ENCODE data around the gene PTTG1.

The PTTG1 gene

DNA sequence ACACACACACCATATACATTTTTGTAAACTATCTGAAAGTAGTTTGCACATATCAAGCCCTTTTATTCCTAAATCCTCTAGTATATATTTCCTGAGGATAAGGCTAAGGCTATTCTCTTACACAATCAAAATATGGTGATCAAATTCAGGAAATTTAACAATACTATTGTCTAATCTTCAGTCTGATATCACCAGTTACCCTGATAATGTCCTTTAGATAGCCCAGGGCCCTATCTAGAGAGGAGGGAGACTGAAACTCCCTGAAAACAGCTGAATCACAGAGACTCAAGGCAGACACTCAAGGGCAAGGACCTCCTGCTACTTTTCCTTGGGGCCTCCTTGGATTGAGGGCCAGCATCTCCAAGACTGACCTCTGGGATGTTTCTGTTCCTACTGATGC, 30.4 kb downstream of the PTTG1 start:
- in situ Hi-C loops (cut with HindIII; ENCODE audit: low sequenced_read_pairs) = no loop called here

DNA sequence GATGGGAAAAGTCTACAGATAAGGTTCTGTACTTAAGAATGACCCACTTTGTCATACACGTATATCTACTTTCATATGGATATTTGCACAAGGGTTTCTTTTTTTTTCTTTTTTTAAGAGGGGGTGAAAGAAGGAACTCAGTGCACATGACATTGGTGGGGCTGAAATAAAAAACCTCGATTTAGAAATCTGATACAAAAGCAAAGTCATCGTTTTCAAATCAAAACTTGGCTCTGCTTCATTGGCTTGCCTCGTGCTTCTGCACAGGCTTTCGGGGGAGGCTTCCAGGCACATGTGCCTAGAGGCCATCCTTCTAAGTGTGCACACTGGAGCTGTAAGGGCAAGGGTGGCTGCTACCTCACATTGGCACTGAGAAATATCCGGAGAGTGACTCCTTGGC, 31.1 kb downstream of the PTTG1 start:
- in situ Hi-C loops (cut with HindIII; ENCODE audit: low sequenced_read_pairs) = no loop called here

DNA sequence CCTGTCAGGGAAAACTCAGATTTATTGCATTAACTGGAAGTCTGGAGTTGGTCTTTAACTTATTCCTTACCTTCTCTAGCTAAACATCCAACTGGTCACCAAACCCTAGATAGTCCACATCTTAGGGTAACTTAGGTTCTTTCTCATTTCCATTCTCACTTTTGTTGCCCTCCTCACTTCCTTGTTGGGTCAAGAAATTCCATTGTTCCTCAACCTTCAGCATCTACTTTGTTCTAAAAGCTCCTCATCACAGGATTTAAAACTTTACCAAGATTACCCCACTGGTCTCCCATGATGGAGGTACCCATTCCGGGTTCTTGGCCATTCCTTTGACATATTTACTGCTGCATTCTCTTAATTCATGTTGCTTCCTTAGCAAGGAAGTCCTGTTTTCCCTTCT, 32.1 kb downstream of the PTTG1 start:
- in situ Hi-C loops (cut with HindIII; ENCODE audit: low sequenced_read_pairs) = no loop called here

DNA sequence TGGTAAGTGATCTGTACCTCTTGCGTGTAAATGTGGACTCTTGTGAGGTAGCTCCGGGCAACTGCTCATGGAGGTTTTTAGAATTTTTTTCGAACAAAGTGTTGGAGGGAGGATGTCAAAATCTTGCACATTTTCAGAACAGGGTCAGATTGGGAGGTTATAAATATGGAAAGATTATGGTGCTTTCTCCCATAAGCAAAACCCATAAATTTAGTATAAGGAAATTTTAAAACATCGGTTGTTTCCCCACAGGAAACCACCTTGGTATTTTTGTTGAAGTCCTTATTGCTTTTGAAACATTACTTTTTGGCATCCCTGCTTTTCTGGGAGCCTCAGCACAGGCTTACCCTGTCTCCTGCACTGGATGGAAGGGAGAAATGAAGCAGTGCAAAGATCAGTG, 33.9 kb downstream of the PTTG1 start:
- in situ Hi-C loops (cut with HindIII; ENCODE audit: low sequenced_read_pairs) = no loop called here

DNA sequence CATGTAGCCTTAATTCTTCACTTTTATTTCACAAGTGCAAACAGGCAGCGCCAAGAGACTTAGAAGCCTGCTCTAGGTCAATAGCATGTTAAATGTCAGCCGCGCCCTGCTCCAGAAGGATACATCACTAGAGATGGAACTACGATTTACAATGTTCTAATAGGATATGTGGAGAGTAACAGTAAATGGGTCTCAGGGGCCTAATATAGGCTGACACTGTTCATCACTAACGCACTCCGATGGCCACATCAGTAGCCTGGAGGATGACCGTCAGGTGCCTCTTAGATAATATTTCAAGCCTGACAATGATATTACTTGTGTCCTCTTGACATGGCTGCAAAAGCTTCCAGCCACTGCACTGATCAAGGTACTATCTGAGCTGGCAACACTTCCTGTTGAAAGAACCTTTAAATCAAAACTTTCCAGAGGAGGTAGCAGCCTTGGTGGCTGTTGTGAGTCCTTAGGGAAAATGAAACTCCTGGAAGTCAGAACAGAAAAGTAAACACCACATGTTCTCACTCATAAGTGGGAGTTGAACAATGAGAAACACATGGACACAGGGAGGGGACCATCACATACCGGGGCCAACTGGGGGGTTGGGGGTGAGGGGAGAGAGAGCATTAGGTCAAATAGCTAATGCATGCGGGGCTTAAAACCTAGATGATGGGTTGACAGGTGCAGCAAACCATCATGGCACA, 35.0 kb downstream of the PTTG1 start:
- in situ Hi-C loops (cut with HindIII; ENCODE audit: low sequenced_read_pairs) = no loop called here

DNA sequence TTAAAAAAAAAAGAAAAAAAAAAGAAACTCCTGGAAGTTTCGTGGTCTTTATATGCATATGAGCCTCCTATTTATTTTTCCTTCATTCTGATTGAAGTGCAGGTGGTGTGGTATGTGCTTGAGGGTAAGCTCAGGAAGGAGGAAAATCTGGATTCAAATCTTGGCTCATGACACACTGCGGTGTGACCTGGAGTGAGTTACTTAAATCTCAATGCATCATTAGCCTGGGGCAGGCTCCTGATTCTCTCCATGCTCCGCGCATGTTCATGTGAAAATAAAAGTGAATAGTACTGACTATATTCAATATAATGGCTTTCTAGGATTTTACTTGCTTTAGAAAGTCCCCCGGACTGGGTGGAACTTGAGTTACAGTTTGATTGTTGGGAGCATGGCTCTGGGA, 35.6 kb downstream of the PTTG1 start:
- in situ Hi-C loops (cut with HindIII; ENCODE audit: low sequenced_read_pairs) = no loop called here

DNA sequence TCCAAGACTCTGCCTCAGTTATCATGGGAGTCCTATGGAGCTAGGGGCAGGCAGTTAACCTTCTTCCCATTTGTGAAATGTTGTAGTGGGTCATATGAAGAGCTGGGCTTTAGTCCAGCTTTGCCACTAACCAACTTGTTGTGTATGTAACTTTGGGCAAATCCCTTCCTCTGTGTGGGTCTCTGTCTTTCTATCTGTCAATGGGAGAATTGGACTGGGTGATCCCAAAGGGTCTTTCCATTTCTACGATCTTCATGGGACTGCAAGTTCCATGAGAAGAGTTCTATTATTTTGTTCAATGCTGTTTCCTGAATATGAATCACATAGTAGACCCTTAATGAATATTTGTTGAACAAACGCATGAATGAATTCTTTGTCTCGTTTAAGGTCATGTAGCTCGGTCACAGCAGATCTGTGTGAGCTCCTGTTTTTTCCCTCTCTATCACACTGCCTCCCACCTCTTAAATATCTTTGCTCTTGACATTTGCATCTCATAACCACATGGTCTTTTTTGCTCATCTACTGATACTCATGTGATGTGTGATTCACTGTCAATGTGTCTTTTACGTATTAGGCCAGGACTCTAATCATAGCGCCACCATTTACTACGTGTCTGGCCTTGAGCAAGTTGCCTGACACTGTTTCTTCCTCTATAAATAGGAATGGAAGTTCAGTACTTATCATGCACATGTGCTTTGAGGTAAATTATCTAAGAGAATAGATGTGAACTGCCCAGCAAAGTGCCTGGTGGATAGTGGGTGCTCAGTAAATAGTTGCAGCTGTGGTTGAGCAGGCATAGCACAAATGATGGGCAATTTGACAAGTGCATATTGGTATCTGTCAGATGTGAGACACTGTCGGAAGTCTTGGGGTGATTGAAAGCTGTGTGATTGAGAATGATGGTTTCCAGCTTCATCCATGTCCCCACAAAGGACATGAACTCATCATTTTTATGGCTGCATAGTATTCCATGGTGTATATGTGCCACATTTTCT, 37.4 kb downstream of the PTTG1 start:
- in situ Hi-C loops (cut with HindIII; ENCODE audit: low sequenced_read_pairs) = no loop called here

DNA sequence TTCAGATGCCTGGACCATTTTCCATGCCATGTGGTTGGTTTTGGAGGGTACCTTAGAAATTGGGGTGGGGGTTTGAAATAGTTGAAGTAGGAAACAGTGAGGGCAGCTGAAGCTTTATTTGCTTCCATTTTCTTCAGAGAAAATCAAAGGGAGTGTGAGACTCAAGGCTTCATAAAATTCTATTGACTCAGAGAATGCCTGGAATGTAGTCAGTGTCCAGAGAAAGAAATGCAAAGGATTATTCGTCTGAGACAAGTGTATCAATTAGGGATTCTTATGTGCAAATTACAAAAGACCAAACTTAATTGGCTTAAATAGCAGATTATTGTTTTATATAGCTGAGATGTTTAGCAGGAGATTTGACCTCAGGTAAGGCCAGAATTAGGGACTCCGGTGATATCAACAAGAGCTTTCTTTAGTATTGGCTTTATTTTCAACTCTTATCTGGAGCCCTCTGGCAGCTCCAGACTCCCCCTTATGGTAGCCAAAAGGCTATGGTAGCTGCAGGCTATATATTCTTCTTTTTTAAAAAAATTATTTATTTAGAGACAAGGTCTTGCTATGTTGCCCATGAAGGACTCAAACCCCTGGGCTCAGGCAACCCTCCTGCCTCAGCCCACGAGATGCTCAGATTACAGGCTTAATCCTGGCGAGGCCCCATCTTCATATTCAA, 38.9 kb downstream of the PTTG1 start:
- in situ Hi-C loops (cut with HindIII; ENCODE audit: low sequenced_read_pairs) = no loop called here

DNA sequence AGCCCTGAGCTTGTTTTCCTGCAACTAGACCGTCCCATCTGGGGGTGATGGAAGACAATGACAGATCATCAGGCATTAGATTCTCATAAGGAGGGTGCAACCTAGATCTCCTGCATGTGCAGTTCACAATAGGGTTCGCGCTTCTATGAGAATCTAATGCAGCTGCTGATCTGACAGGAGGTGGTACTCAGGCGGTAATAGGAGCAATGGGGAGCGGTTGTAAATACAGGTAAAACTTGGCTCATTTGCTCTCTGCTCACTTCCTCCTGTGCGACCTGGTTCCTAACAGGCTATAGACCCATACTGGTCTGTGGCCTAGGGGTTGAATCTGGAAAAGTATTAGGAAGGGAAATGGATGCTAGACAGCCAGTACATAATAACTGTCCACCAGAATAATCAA, 39.7 kb downstream of the PTTG1 start:
- in situ Hi-C loops (cut with HindIII; ENCODE audit: low sequenced_read_pairs) = no loop called here

DNA sequence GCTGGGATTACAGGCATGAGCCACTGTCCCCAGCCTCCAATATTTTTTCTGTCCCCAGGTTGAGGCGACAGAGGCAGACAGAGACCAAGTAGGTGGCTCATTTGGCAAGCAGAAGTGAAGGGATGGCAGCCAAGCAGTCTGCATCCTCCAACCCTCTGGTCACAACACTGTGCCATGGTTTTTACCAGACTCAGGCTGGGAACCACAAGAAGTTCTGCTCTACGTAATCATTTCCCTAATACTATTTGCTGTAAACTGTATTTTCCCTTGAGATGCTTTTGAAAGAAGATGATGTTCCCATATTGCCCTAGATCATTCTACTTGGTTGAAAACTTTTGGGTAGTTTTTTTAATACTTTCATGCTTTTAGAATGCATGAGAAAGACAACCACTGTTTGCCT, 40.5 kb downstream of the PTTG1 start:
- in situ Hi-C loops (cut with HindIII; ENCODE audit: low sequenced_read_pairs) = no loop called here

DNA sequence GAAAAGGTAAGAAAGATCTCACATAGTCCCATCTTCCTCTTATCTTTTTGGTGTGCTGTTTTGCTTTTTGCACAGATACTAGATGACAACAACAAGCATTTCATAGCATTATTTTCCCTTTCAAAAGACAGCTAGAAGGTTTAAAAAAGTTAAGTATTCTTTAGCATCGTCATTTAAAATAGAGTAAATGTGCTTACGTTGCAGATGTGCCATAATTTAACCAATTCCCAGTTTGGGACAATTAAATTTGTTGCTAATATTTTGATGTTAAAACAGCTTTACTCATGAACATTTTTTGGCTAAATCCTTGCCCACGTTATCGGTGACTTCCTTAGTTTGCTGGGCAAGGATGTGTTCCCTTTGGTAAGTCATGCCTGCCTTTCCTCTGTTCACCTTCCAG, 41.6 kb downstream of the PTTG1 start:
- in situ Hi-C loops (cut with HindIII; ENCODE audit: low sequenced_read_pairs) = no loop called here

DNA sequence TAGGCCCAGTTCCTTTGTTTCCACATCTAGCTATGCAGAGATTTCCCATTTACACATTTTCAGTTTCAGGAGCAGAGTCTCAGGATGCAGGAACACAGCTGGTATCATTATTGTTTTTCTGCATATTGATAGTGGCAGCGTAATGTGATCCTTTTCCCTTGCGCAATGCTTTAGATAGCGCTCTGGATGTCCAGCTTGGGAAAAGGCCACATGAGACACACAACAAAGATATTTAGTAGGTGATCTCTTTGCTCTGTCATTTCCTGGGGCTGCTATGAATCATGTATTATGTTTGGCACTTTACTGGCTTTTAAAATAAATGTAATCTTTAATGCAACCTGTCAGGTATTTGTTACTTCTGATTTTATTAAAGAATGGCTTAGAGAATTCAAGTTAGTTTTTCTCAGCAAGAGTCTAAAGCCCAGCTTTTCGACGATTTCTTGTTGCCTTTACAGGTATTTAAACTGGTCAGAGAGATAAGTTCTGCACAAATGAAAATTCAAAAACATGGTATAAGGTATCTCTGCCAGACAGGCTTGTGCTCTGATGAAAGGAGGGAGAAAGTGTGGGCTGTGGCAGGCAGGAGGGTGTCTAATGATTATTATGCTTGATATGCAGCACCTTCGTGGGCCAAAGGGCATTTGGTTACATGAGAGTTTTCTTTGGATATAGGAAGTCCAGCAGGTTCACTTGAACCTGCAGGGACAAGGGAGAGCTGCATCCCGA, 42.2 kb downstream of the PTTG1 start:
- in situ Hi-C loops (cut with HindIII; ENCODE audit: low sequenced_read_pairs) = no loop called here

DNA sequence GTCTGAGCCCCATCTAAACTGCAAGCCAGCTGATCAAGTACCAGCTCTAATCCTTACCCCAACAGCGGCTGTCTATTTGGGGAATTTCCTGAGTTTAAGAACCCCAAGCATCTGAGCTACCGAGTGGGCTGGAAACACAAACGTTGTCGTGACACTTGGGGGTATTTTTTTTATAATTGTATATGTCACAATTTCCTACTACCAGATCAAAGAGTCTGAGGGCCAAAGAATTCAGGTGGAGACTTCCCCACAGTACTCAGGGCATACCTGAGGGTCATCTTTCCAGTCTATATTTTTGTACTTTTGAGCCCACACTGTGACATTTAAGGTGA, 42.8 kb downstream of the PTTG1 start:
- in situ Hi-C loops (cut with HindIII; ENCODE audit: low sequenced_read_pairs) = no loop called here

DNA sequence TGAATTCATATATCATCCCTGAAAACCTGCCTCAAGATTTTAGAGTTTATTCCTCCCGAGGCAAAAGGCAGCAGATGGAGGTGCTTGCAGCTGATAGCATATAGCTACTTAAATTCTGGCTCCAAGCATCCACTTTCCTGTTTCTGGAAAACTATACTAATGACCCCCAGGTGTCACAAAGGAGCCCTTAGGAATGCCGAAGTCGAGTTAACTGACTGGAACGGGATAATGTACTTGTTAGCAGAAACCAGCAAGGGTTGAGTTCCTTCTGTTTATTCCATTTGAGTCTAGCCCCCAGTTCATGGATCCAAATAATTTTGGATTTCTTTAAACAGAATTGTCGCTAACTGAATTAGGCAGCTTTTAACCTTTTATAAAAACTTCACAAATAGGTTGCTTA, 44.5 kb downstream of the PTTG1 start:
- in situ Hi-C loops (cut with HindIII; ENCODE audit: low sequenced_read_pairs) = no loop called here

DNA sequence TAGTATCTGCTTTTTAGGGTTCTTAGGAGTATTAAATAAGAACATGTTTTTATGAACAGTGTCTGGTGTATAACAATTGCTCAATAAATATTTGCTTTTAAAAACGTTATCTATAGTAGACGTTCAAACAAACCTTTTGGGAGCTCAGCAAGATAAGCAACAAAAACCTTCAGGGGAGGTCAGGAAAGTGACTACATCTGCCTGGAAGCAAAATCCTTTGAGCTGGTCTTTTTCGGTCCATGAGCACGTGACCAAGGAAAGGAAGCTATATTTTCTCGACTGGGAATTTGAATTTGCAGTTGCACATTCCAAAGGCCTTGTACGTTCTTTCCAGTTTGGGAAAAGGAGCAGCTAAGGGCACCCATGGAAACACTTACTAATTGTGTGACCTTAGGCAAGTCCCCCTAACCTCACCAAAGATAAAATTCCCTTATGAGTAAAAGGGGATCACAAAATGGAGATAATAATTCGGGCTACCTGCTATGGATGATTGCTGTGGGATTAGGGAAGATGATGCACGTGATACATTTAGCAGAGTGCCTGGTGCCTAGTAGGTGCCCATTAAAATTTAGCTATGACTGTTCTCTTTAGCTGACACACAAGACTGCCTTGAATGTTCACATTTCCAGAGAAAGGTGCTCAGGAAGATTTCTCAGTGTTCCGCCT, 45.4 kb downstream of the PTTG1 start:
- in situ Hi-C loops (cut with HindIII; ENCODE audit: low sequenced_read_pairs) = no loop called here

DNA sequence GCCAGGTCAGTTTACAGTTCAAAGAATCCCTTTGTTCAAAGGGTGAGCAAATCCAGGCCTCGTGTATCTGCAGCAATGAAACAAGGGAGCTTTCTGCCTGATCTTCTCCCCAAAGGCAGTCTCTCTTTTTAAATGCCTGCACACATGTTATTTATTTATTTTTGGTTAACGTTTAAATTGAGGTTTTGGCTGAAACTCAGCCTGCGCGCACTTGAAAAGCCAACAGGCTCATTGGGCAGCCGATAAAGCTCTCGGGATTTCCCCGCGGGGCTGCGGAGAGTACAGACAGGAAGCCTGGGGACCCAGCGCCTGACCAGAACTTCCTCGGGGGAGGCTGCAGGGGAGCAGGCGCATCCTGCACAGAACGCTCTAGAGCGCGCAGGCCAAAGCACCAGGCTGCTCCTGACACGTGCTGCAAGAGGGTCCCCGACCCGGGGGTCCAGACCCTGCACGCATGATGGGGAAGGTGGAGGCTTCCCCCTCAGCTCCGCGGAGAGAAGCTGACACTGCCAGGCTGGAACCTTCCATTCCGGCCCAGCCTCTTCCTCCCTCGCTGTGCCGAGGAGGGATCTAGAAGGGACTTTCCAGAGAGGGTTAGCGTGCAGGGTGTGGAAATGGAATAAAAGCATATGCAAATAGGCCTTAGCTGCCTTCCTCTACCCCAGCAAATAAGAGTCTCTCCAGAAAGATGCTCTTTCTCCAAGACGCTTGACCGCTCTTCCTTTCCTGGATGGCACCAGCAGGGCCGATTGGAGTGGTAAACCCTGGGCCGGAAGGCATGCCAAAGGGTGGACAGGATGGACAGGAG, 46.1 kb downstream of the PTTG1 start:
- in situ Hi-C loops (cut with HindIII; ENCODE audit: low sequenced_read_pairs) = no loop called here

DNA sequence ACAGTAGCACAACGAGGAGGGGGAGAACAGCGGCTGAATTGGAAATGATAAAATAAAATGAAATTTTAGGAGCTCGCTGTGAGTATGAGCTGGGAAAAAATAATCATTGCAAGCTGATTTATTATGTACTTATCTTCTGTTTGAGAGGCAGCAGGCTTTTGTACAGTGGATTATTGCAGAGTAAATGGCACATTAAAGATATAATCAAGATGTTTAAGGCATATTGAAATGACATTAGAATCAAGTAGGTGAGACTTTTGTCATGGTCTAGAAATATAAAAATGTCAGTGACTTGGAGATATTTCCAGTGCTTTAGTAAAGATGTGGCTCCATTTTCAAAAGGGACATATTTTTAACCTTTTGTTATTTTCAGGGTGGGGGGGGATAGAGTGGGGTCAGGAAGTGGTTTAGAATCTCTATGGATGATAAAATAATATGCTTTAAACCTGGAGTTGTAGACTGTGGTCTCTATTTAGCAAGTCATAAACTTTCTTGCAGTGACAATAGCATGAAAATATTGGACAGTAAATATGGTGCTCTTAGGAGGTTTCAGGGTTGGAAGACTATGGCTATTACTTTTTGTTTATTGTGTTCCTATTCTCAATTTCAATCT, 46.8 kb downstream of the PTTG1 start:
- in situ Hi-C loops (cut with HindIII; ENCODE audit: low sequenced_read_pairs) = no loop called here

DNA sequence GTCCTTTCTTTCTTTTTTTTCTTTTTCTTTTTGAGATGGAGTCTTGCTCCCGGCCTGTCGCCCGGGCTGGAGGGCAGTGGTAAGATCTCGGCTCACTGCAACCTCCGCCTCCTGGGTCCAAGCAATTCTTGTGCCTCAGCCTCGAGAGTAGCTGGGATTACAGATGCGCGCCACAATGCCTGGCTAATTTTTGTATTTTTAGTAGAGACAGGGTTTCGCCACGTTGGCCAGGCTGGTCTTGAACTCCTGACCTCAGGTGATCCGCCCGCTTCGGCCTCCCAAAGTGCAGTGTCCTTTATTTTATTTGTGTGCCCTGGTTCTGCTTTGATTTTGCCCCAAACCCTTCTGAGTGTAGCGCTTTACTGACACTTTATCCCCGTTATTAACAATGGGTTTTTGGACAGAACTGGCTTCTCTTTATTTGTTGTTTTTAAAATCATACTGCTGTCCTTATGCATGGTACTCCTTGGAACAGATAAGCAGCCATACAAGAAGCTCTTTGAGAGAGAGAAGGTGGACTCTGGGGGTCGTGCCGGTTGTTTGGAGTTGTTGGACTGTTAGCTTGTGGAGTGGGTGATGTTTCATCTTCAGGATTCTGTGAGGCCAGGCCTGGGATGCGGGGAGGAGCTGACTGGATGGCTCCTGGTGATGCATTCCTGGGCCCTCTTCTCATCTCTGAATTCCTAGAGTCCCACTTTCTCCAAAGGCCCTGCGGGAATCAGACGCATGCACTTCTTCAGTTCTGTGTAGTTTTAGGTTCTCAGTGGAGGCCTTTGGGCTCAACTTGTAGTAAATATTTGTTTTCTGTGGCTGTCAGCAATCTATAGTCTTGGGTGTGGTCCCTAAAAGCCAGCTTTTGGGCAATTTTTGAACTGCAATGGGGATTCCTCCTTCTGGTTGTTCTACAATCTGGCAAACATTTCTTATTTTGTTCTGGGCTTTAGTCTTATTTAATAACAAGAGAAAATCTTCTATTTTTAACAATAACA, 47.8 kb downstream of the PTTG1 start:
- in situ Hi-C loops (cut with HindIII; ENCODE audit: low sequenced_read_pairs) = no loop called here
